RWPE1 (cell line): ENCODE measurements around the gene MISP3.
A peak's percentile ranks its signal among the peaks of the same experiment; 100 is the strongest.
"Not testable (repeated sequence)": the region's sequence is repeated elsewhere in the genome, so short reads cannot be mapped to it uniquely, and the experiment has no call there.

Experiments
- CTCF ChIA-PET: fragments of 350-600 bp; sonication (Branson Sonifier 250); formaldehyde crosslinking; extraction: SDS; loops from one replicate; lab custom pipeline; 2021; lab: Yijun Ruan, JAX
- POLR2A ChIA-PET: fragments of 400-600 bp; formaldehyde crosslinking; extraction: SDS; loops from one replicate; lab custom pipeline; 2020; ENCODE audit warnings: antibody characterized with exemption; ENCODE audit not compliant: low non-redundant PET; lab: Yijun Ruan, JAX
- DNase-seq: peaks from one replicate; pipeline ENCODE4 v3.0.0; 2012; ENCODE audit warnings: low spot score
- H3K27ac ChIP-seq: fragments of 450-650 bp; 2 replicates; pipeline ENCODE4 v1.5.1; 2017
- TF ChIP-seq, protein P1 (sequence below): fragments of 450-650 bp; conservative IDR thresholded peaks from 2 replicates; pipeline ENCODE4 v1.5.1; 2017; ENCODE audit warnings: low read depth, mild to moderate bottlenecking

Gene MISP3

DNA sequence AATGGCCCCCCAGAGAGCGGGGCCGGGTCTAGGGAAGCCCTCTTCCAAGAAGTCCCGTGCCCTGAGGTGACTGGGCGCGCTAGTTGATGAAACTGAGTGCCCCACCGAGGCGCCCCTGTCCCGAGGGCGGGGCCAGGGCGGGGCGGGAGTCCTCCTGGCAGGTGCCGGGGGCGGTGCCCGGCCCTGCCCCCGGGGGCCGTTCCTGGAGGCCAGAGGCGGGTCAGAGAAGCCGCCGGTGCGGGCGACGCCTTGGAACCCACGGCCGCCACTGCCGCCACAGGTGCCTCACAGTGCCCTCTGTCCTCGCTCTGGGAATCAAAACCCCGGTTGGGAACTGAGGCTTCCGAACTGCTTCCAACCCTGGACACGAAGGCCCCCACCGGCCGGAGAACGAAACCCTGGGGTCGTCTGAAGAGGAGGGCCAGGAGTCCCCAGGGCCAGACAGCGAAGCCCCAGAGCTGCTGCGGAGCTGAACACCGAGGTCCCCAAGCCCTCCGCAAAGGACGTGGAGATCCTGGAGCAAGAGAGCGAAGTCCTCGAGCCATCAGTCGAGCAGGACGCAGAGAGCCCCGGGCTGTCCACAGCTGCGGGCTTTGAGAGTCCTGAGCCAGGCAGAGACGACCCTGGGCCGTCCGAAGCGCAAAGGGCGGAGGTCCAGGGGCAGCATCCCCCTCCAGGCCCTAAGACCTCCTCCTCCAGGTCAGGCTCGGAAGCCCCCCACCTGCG is at the start of gene MISP3:
TSS of gene MISP3 (plus strand) at position 252 of the 726 bp plus-strand sequence. CDS start 524 bp downstream, outside the sequence.
- ChIA-PET POLR2A (no interaction called here), CTCF (interaction anchor here (0.5 to 2.7 kb wide), 18 partner anchors 8 to 238 kb away, joined by 3 to 22 read pairs (median 4); partner anchors contain the start of genes ASF1B and IL27RA)
- peak within 1 kb of the TSS; percentile 85 for H3K27ac ChIP-seq
- TF ChIP-seq, protein P1, sequence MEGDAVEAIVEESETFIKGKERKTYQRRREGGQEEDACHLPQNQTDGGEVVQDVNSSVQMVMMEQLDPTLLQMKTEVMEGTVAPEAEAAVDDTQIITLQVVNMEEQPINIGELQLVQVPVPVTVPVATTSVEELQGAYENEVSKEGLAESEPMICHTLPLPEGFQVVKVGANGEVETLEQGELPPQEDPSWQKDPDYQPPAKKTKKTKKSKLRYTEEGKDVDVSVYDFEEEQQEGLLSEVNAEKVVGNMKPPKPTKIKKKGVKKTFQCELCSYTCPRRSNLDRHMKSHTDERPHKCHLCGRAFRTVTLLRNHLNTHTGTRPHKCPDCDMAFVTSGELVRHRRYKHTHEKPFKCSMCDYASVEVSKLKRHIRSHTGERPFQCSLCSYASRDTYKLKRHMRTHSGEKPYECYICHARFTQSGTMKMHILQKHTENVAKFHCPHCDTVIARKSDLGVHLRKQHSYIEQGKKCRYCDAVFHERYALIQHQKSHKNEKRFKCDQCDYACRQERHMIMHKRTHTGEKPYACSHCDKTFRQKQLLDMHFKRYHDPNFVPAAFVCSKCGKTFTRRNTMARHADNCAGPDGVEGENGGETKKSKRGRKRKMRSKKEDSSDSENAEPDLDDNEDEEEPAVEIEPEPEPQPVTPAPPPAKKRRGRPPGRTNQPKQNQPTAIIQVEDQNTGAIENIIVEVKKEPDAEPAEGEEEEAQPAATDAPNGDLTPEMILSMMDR = no peak
- DNase-seq = no peak

DNA sequence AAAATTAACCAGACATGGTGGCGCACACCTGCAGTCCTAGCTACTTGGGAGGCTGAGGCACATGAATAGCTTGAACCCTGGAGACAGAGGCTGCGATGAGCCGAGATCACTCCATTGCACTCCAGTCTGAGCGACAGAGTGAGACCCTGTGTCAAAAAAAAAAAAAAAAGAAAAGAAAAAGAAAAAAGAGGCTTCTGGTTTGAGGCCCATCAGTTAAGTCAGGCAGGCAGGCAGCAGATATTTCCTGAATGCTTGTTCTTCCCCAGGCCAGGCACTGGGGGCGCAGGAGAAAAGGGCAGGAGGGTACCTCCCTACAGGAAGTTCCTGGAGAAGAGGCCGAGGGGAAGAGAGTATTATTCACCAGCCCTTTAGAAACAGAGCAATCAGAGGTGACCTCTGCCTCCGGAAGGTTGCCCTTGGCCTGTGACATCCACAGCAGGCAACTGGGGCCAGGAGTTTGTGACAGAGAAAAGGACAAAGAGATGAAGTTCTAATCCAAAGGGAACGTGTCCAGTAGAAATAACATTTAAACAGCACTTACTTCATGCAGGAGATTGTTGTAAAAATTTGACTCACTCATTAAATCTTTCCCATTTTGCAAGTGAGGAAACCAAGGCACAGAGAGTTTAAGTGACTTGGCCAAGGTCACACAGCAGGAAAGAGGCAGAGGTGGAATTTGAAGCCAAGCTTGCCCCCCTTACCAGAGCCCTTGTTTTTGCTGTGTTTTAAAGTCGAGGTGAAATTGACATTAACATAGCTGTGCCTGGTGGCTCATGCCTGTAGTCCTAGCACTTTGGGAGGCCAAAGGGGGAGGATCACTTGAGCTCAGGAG is 49.0 kb upstream of the MISP3 start:
- peak; percentile 54 for DNase-seq
- ChIA-PET POLR2A (interaction anchor here (0.7 kb wide), 1 partner anchor 174 kb away, joined by 6 read pairs; no protein-coding TSS in a partner anchor), CTCF (interaction anchor here (0.6 kb wide), 3 partner anchors 45 to 210 kb away, joined by 3 to 6 read pairs (median 3); no protein-coding TSS in a partner anchor)
- TF ChIP-seq, protein P1 = peak; percentile 71
- H3K27ac ChIP-seq = peak overlapping the region; percentile 35; the same call in 1 of the 2 replicates

DNA sequence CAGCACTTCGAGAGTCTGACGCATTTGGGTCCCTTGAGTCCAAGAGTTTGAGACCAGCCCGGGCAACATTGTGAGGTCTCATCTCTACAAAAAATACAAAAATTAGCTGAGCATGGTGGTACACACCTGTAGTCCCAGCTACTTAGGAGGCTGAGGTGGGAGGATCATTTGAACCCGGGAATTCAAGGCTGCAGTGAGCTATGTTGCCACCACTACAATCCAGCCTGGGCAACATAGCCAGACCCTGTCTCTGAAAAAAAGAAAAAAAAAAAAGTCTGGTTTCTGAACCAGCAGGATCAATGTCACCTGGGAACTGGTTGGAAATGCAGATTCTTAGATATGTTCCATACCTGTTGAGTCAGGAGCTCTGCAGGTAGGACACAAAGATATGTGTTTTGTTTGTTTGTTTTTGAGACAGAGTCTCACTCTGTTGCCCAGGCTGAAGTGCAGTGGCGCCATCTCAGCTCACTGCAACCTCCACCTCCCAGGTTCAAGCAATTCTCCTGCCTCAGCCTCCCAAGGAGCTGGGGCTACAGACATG is 45.9 kb upstream of the MISP3 start:
- CTCF ChIA-PET, POLR2A ChIA-PET, H3K27ac ChIP-seq, DNase-seq: not testable (repeated sequence)

DNA sequence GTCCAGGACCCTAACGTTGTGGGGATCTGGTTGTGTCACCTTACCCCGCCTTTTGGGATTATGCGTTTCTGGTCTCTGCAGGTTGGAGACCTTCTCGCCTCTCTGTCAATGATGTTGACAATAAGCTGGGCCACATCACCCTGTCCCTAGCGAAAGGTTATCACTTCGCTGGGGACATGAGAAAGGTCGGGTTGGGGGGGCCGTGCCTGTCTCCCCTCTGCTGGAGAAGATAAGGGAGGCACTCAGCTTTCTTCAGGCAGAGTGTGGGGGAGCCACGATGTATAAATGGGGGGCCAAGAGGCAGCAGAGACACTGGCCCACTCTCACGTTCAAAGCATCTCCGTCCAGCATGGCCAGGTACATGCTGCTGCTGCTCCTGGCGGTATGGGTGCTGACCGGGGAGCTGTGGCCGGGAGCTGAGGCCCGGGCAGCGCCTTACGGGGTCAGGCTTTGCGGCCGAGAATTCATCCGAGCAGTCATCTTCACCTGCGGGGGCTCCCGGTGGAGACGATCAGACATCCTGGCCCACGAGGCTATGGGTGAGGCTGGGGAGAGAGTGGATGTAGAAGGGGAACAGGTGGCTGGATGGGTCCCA is 44.6 kb upstream of the MISP3 start, which contains the start of gene RLN3:
TSS of gene RLN3 (plus strand) at position 293 of the 595 bp plus-strand sequence. CDS start at position 350, 57 bp downstream.
- TF ChIP-seq, protein P1 = no peak
- no peak within 1 kb of the TSS for H3K27ac ChIP-seq
- DNase-seq = no peak
- POLR2A ChIA-PET = no interaction called here
- CTCF ChIA-PET = interaction anchor here (0.7 kb wide), 1 partner anchor 1141 kb away, joined by 6 read pairs; the partner anchor contains the start of gene KLF1

DNA sequence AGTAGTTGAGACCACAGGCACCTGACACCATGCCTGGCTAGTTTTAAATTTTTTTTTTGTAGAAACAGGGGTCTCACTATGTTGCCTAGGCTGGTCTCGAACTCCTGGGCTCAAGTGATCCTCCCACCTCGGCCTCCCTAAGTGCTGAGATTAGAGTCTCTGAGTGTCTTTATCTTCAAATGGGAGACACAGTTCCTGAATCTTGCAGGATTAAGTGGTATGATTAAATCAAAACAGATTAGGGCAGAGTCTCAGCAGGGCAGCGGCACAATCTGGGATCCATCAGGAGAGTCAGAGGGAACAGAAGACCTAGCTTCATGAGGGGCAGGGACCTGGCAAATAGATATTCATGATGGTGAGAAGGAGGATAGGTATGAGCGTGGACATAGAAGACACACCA is 43.7 kb upstream of the MISP3 start:
- no peak for DNase-seq
- CTCF ChIA-PET = interaction anchor here (0.6 to 0.7 kb wide), 3 partner anchors 13 to 259 kb away, joined by 3 to 6 read pairs (median 4); no protein-coding TSS in a partner anchor
- H3K27ac ChIP-seq = no peak overlapping the region
- POLR2A ChIA-PET = interaction anchor here (1.0 kb wide), 1 partner anchor 23 kb away, joined by 3 read pairs; the partner anchor contains the start of gene RFX1
- TF ChIP-seq, protein P1 = no peak

DNA sequence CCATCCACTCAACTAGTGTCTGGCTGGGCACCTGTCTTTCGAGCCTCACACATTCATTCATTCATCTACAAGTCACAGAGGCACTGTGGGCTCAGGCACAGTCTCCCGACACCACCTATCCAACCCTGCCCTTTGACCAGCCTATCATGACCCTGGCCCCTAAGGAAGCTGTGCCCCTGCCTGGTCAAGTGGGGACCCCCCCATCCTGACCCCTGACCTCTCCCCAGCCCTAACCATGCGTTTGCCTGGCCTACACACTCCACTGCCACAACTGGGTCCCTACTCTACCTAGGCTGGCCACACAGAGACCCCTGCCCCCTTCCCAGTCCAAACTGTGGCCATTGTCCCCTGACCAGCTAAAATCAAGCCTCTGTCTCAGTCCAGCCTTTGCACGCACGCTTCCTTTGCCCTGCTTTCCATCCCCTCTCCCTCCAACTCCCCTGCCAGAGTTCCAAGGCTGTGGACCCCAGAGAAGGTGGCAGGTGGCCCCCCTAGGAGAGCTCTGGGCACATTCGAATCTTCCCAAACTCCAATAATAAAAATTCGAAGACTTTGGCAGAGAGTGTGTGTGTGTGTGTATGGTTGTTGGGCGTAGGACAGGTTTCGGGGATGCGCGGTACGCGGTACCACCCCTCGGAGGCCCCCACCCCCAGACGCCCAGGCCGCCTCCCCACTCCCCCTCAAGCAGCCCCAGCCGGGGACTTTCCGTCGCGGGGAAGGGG is 41.4 kb upstream of the MISP3 start:
- POLR2A ChIA-PET = no interaction called here
- peak overlapping the region; percentile 60 for H3K27ac ChIP-seq
- TF ChIP-seq, protein P1 = no peak
- no peak for DNase-seq
- CTCF ChIA-PET = interaction anchor here (0.5 to 1.2 kb wide), 9 partner anchors 9 to 241 kb away, joined by 3 to 8 read pairs (median 5); partner anchors contain the start of gene MISP3
